ENCODE measurements around the gene FBN3.

The FBN3 gene

DNA sequence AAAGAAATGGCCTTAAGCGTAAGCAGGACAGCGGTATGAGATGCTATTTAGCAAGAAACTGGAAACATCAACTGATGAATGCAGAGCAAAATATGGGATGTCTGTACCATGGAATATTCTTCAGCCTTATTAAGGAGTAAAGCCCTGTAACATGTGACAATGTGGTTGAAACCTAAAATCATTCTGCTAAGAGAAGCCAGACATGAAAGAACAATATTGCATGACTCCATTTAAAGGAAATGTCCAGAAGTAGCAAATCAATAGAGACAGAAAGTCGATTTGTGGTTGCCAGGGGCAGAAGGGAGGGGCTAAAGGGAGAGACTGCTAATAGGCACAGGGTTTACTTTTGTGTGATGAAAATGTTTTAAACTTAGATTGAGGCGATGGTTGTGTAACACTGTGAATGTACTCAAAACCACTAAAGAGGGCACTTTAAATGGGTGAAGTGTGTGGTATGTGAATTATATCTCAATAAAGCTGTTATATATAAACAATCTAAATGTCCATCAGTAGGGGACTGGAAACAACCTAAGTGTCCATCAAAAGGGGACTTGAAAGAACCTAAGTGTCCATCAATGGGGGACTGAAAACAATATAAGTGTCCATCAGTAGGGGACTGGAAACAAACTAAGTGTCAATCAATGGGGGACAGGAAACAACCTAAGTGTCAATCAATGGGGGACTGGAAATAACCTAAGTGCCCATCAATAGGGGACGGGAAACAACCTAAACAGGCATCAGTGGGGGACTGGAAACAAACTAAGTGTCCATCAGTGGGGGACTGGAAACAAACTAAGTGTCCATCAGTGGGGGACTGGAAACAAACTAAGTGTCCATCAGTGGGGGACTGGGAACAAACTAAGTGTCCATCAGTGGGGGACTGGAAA is 51.5 kb downstream of the FBN3 start:
- POLR2A ChIA-PET: no interaction called here
- DNase-seq (ENCODE audit: extremely low spot score): no peak
- CTCF ChIA-PET: no interaction called here
- TF ChIP-seq, protein P1, sequence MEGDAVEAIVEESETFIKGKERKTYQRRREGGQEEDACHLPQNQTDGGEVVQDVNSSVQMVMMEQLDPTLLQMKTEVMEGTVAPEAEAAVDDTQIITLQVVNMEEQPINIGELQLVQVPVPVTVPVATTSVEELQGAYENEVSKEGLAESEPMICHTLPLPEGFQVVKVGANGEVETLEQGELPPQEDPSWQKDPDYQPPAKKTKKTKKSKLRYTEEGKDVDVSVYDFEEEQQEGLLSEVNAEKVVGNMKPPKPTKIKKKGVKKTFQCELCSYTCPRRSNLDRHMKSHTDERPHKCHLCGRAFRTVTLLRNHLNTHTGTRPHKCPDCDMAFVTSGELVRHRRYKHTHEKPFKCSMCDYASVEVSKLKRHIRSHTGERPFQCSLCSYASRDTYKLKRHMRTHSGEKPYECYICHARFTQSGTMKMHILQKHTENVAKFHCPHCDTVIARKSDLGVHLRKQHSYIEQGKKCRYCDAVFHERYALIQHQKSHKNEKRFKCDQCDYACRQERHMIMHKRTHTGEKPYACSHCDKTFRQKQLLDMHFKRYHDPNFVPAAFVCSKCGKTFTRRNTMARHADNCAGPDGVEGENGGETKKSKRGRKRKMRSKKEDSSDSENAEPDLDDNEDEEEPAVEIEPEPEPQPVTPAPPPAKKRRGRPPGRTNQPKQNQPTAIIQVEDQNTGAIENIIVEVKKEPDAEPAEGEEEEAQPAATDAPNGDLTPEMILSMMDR (IDR thresholded peaks at IDR 0.05; ENCODE audit: control extremely low read depth, extremely low read depth, low read depth, missing control alignments): no peak

- ChIA-PET POLR2A (no interaction called here), CTCF (interaction anchor here (1.2 kb wide), 1 partner anchor 42 kb away, joined by 3 read pairs; no protein-coding TSS in a partner anchor)
- DNase-seq (ENCODE audit: extremely low spot score): no peak
These were observed 52.2 kb downstream of the FBN3 start for GRCh38 chr19:8097198-8097597.

GRCh38 chr19:8096071-8096470 is 53.3 kb downstream of the FBN3 start:
- CTCF ChIA-PET: interaction anchor here (1.2 kb wide), 1 partner anchor 41 kb away, joined by 3 read pairs; no protein-coding TSS in a partner anchor
- DNase-seq (ENCODE audit: extremely low spot score): no peak

More at GRCh38 chr19:8097198-8097597, 52.2 kb downstream of the FBN3 start:
- TF ChIP-seq, protein P1 (IDR thresholded peaks at IDR 0.05; ENCODE audit: control extremely low read depth, extremely low read depth, low read depth, missing control alignments): no peak

GRCh38 chr19:8095354-8095886 is 54.0 kb downstream of the FBN3 start:
- ChIA-PET CTCF (no interaction called here), POLR2A (no interaction called here)
- DNase-seq (ENCODE audit: extremely low spot score): no peak
- TF ChIP-seq, protein P1 (IDR thresholded peaks at IDR 0.05; ENCODE audit: control extremely low read depth, extremely low read depth, low read depth, missing control alignments): no peak

More at GRCh38 chr19:8096071-8096470, 53.3 kb downstream of the FBN3 start:
- TF ChIP-seq, protein P1 (IDR thresholded peaks at IDR 0.05; ENCODE audit: control extremely low read depth, extremely low read depth, low read depth, missing control alignments): no peak
- POLR2A ChIA-PET: no interaction called here

DNA sequence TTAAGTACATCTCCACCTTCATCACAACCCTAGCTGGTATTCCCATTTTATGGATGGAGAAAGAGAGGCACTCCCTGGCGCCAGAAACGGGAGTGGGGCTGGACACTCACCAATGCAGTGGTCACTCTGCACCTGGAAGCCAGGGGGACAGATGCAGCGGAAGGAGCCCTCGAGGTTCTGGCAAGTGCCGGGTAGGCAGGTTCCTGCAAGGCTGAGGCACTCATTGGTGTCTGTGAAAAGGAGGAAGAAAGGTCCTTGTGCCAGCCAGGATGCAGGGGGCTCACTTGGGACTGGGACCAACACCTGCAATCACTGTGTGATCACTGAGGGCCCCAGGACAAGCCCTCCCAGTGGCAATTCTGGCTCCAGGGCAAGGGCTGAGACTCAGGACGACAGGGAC is 55.1 kb downstream of the FBN3 start:
- TF ChIP-seq, protein P1 (IDR thresholded peaks at IDR 0.05; ENCODE audit: control extremely low read depth, extremely low read depth, low read depth, missing control alignments): no peak
- POLR2A ChIA-PET: interaction anchor here (0.6 kb wide), 1 partner anchor 476 kb away, joined by 3 read pairs; no protein-coding TSS in a partner anchor
- no peak for DNase-seq (ENCODE audit: extremely low spot score)
- CTCF ChIA-PET: no interaction called here

DNA sequence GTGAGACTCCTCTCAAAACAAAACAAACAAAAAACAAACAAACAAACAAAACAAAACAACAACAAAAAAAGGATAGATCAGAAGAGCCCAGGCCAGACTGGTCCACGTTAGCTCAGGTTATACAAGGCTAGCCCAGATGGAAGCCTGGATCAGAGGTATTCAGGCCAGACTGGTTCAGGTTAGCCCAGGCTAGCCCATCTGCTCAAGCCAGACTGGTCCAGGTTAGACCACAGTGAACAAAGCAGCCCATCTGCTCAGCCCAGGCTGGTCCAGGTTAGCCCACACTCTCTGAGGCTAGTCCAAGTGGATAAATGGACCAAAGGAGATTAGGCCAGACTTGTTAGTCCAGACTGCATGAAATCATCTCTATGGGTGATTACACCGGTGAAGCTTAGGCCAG is 55.7 kb downstream of the FBN3 start:
- POLR2A ChIA-PET: no interaction called here
- TF ChIP-seq, protein P1 (IDR thresholded peaks at IDR 0.05; ENCODE audit: control extremely low read depth, extremely low read depth, low read depth, missing control alignments): no peak
- CTCF ChIA-PET: interaction anchor here (1.2 kb wide), 1 partner anchor 25 kb away, joined by 3 read pairs; no protein-coding TSS in a partner anchor
- no peak for DNase-seq (ENCODE audit: extremely low spot score)

All from GM10248 (cell line).